ELR (cell line): ENCODE measurements around the gene REV3L.
"Not testable (repeated sequence)": the region's sequence is repeated elsewhere in the genome, so short reads cannot be mapped to it uniquely, and the experiment has no call there.

Experiments
- DNase-seq: peaks from one replicate; pipeline ENCODE4 v3.0.0-alpha.2; 2015; ENCODE audit warnings: low read depth

Gene REV3L

DNA sequence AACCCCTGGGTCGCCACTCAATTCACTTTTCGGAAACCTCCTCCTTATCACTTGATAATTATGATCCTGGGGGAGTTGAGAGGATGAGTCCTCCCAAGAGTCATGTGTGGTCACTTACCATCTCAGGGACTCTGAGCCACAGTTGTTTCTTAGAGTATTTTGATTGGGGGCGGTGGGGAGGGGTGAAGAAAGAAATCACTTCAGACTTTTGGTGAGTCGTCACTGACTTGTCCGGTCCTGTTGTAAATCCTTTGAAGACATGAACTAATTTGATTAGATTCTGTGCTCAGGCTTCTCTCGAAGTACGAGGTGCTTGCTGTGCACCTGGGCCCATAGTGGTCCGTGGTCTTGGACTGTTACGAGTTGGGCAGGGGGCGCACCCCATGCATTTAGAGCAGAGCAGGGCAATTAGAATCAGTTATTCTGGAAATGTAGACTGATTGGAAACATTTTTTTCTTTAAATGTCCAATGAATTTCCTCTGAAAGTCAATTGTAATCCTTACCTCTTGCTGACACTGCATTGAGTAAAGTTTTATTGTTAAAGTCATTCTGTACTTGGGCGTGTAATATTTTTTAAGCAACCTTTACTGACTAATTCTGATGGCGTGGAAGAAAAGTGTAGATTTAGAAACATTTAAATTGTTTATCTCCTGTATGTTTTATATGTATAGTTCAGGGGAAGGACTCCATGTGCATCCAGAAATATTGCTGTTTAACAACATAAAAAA lies 222.3 kb downstream of the REV3L start:
- peak; percentile 51 for DNase-seq

GRCh38 chr6:111259089-111259831 lies 223.8 kb downstream of the REV3L start:
- peak; percentile 100 for DNase-seq

- DNase-seq = peak; percentile 49
Measured at GRCh38 chr6:111258615-111259088, 224.4 kb downstream of the REV3L start.

GRCh38 chr6:111258010-111258409 lies 225.0 kb downstream of the REV3L start:
- no peak for DNase-seq

GRCh38 chr6:111256646-111257045 lies 226.4 kb downstream of the REV3L start:
- peak; percentile 51 for DNase-seq

DNA sequence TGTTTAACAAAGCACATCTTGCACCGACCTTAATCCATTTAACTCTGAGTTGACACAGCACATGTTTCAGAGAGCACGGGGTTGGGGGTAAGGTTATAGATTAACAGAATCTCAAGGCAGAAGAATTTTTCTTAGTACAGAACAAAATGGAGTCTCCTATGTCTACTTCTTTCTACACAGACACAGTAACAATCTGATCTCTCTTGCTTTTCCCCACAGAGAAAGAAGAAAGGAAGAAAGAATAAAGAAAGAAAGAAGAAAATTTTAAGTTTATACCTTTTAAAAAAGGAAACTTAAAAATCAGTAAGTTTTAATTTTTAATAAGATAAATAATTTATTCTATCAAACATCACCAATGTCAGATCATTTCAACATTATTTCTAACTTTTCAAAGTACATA lies 227.2 kb downstream of the REV3L start:
- not testable (repeated sequence) for DNase-seq

DNA sequence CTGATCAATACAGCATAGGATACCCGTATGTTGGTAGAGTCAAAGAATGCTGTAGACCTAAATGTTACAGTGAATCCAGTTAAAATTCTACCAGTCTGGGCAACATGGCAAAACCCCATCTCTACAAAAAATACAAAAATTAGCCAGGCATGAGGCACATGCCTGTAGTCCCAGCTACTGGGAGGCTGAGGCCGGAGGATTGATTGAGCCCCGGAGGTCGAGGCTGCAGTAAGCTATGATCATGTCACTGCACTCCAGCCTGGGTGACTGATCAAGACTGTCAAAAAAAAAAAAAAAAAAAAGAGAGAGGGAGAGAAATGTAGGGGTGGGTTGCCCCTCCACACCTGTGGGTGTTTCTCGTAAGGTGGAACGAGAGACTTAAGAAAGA lies 228.2 kb downstream of the REV3L start:
- no peak for DNase-seq

- DNase-seq = no peak
Measured at GRCh38 chr6:111254004-111254778, 228.8 kb downstream of the REV3L start.

GRCh38 chr6:111252726-111253125 lies 230.3 kb downstream of the REV3L start:
- DNase-seq = no peak

- no peak for DNase-seq
Measured at GRCh38 chr6:111250791-111251354, 232.1 kb downstream of the REV3L start.
